B cell (primary cell): ENCODE measurements around the gene BCAS4. TPM values are rescaled to one million over a fixed set of nuclear protein-coding genes. Genes with fewer than 3 reads are reported as not detected.

ENCODE experiments used
- ATAC-seq: fragments of 200-7000 bp; cut with Tn5 transposase; one replicate; pipeline ENCODE4 v1.10.0; 2021; ENCODE audit warnings: low read depth, mild to moderate bottlenecking, moderate number of reproducible peaks, moderate library complexity
- CTCF ChIA-PET: fragments of 350-600 bp; sonication (Branson Sonifier 250); formaldehyde crosslinking; loops from one replicate; lab custom pipeline; 2021; ENCODE audit warnings: antibody characterized with exemption, inconsistent platforms; lab: Charles Lee
- POLR2A ChIA-PET: fragments of 350-600 bp; sonication (Branson Sonifier 250); formaldehyde crosslinking; loops from one replicate; lab custom pipeline; 2021; ENCODE audit warnings: antibody characterized with exemption; lab: Charles Lee
- DNase-seq: peaks from one replicate; pipeline ENCODE4 v3.0.0; 2013
- H2AFZ ChIP-seq: 2 replicates; pipeline ENCODE4 v1.6.1; 2012; ENCODE audit warnings: mild to moderate bottlenecking, low read depth, low read length; ENCODE audit not compliant: insufficient read depth, poor library complexity, severe bottlenecking
- H3K27ac ChIP-seq, 2 donors: 1 replicate in 1 of 2; 2 replicates in 1 of 2; pipeline ENCODE4 v1.5.1; 2012 to 2013; ENCODE audit warnings: low read length in 2 of 2, mild to moderate bottlenecking in 2 of 2, moderate library complexity in 1 of 2
- H3K27me3 ChIP-seq, 4 experiments: fragments of 200-600 bp in 1 of 4; sonication (generic) in 1 of 4; replicated peaks in 1 of 4; 1 replicate in 2 of 4; 2 replicates in 2 of 4; pipeline versions ENCODE4 v1.6.1 to v1.7.0; 2013 to 2016; ENCODE audit warnings: low read length in 3 of 4, mild to moderate bottlenecking in 2 of 4, mixed read lengths in 1 of 4, moderate library complexity in 1 of 4; ENCODE audit not compliant: insufficient read depth in 4 of 4, control insufficient read depth in 3 of 4; ENCODE audit errors: control extremely low read depth in 1 of 4
- H3K36me3 ChIP-seq, 2 experiments: replicated peaks in 1 of 2; 1 replicate in 1 of 2; 2 replicates in 1 of 2; pipeline versions ENCODE4 v1.6.1 to v1.7.1; 2013; ENCODE audit warnings: low read length in 1 of 2; ENCODE audit not compliant: insufficient read depth in 2 of 2, control insufficient read depth in 1 of 2; ENCODE audit errors: control extremely low read depth in 1 of 2, extremely low read depth in 1 of 2
- H3K4me1 ChIP-seq, 2 donors: fragments of 200-600 bp in 1 of 2; sonication (generic) in 1 of 2; 1 replicate in 1 of 2; 2 replicates in 1 of 2; pipeline versions ENCODE4 v1.5.1 to v1.6.1; 2013 to 2017; ENCODE audit warnings: low read length in 2 of 2; ENCODE audit not compliant: control insufficient read depth in 2 of 2, insufficient read depth in 2 of 2
- H3K4me2 ChIP-seq: replicated peaks from 2 replicates; pipeline ENCODE3; 2012; ENCODE audit warnings: mild to moderate bottlenecking, low read depth, low read length; ENCODE audit not compliant: poor library complexity, severe bottlenecking
- H3K4me3 ChIP-seq, 5 experiments: fragments of 200-600 bp in 1 of 5; sonication (generic) in 1 of 5; 1 replicate in 3 of 5; 2 replicates in 2 of 5; pipeline versions ENCODE4 v1.5.1 to v1.7.0; 2011 to 2016; ENCODE audit warnings: low read length in 4 of 5, mild to moderate bottlenecking in 4 of 5, low read depth in 2 of 5, control low read depth in 1 of 5, moderate library complexity in 1 of 5; ENCODE audit not compliant: insufficient read depth in 1 of 5; ENCODE audit errors: control extremely low read depth in 1 of 5, extremely low read depth in 1 of 5
- H3K79me2 ChIP-seq: fragments of 200-600 bp; sonication (generic); one replicate; pipeline ENCODE4 v1.6.0; 2016; ENCODE audit warnings: low read length; ENCODE audit not compliant: control insufficient read depth, insufficient read depth
- H3K9ac ChIP-seq: fragments of 200-600 bp; sonication (generic); 2 replicates; pipeline ENCODE4 v1.6.1; 2017; ENCODE audit warnings: mild to moderate bottlenecking, low read length, moderate library complexity
- H3K9me3 ChIP-seq, 3 donors: one replicate each; pipeline versions ENCODE4 v1.6.1 to v1.7.1; 2013; ENCODE audit warnings: low read length in 2 of 3; ENCODE audit not compliant: control insufficient read depth in 2 of 3, insufficient read depth in 1 of 3; ENCODE audit errors: control extremely low read depth in 1 of 3
- H4K20me1 ChIP-seq: 2 replicates; pipeline ENCODE4 v1.6.0; 2012; ENCODE audit warnings: mild to moderate bottlenecking, low read length; ENCODE audit not compliant: insufficient read depth, control insufficient read depth, poor library complexity, severe bottlenecking
- H3K27ac Mint-ChIP-seq: one replicate; pipeline ENCODE4 v1.8.0; 2021; ENCODE audit warnings: mixed read lengths
- H3K27me3 Mint-ChIP-seq: one replicate; pipeline ENCODE4 v1.8.0; 2021; ENCODE audit warnings: mixed read lengths
- H3K4me1 Mint-ChIP-seq: one replicate; pipeline ENCODE4 v1.8.0; 2021; ENCODE audit warnings: mixed read lengths
- H3K4me3 Mint-ChIP-seq: one replicate; pipeline ENCODE4 v1.8.0; 2021; ENCODE audit warnings: mixed read lengths
- H3K9me3 Mint-ChIP-seq: one replicate; pipeline ENCODE4 v1.8.0; 2022; ENCODE audit warnings: mixed read lengths; ENCODE audit not compliant: insufficient read depth
- CTCF ChIP-seq: fragments of 200-600 bp; IDR thresholded peaks from one replicate; pipeline ENCODE4 v1.8.0; 2022; ENCODE audit warnings: antibody characterized with exemption, mild to moderate bottlenecking
- EZH2 ChIP-seq: IDR thresholded peaks from 2 replicates; pipeline ENCODE4 v1.6.1; 2012; ENCODE audit warnings: borderline replicate concordance, low read depth, mild to moderate bottlenecking, moderate library complexity, low read length; ENCODE audit not compliant: insufficient read depth, poor library complexity, severe bottlenecking
- WGBS: methylation state at CpG from one replicate; pipeline ENCODE4 v1.1.5; 2013; ENCODE audit warnings: missing lambda C conversion rate; ENCODE audit not compliant: insufficient coverage; 5-methylcytosine and 5-hydroxymethylcytosine counted together
- intact Hi-C: fragments of 100-400 bp; cut with micrococcal nuclease; formaldehyde crosslinking; loops from one replicate; pipeline ENCODE4 v1.10.0; 2022
- polyA plus RNA-seq: library from polyadenylated mRNA; depleted of rRNA; stranded (reverse); fragments of >200 nt; gene quantifications from 2 replicates; pipeline ENCODE4 v1.2.3, GENCODE V29; 2012
- total RNA-seq, 2 donors: library from RNA; stranded (reverse); fragments of 120-200 nt in 1 of 2; gene quantifications; 1 replicate in 1 of 2; 2 replicates in 1 of 2; pipeline versions ENCODE4 v1.2.3 to v1.2.4, GENCODE V29; 2013 to 2022

The BCAS4 gene
- total and polyA plus RNA-seq, 2 donors (not counting 1 experiment from before 2014, with no cell fraction given): 44.8 to 88.2 TPM

DNA sequence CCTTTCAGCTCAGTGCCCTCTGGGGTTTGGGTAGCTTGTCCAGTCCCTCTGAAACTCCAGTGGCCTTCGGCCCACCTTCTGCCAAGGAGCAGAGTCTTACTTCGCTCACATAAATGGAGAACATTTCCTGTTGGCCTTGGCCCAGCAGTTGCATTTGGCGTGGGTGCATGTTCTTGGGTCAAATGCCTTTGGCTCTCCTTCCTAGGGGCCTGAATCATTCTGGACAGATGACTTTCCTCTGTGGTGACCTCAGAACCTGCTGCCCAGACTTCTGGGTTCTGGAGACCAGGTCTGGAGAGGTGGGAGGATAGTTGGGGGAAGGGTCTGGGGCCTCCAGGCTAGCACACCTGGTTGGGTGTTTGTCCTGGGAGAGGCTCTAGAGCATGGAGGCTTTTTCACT, 29.3 kb downstream of the BCAS4 start:
- no peaks in the 10 kb centered on the region for H3K27me3 Mint-ChIP-seq
- H3K36me3 ChIP-seq: peaks cover 7 to 55% of the 10 kb centered on the region in 2 experiments
- POLR2A ChIA-PET: interaction anchor here (0.6 kb wide), 1 partner anchor 48 kb away, joined by 7 read pairs; no protein-coding TSS in a partner anchor
- 95% methylated on average over 3 of the region's 3 CpGs for WGBS
- no peak overlapping the region for H3K9ac ChIP-seq
- H3K4me3 Mint-ChIP-seq: no peak overlapping the region
- CTCF ChIA-PET: interaction anchor here (17.8 kb wide), 1 partner anchor 29 kb away, joined by 340 read pairs; the partner anchor contains the start of gene BCAS4
- H3K27ac Mint-ChIP-seq: peak overlapping the region; percentile 50
- no peaks in the 10 kb centered on the region for H3K9me3 ChIP-seq
- TF ChIP-seq EZH2: no peak
- TF ChIP-seq CTCF: no peak
- peaks cover 81% of the 10 kb centered on the region for H3K79me2 ChIP-seq
- no peak overlapping the region for H3K4me3 ChIP-seq
- no peak overlapping the region for H2AFZ ChIP-seq
- ATAC-seq (no peak), DNase-seq (no peak)
- no peak overlapping the region for H3K27ac ChIP-seq
- intact Hi-C loops: no loop called here
- no peak overlapping the region for H3K4me2 ChIP-seq
- H3K4me1 Mint-ChIP-seq: peaks cover 52% of the 10 kb centered on the region
- peaks cover 34% of the 10 kb centered on the region for H4K20me1 ChIP-seq
- peaks cover 38% of the 10 kb centered on the region in 2 donors for H3K4me1 ChIP-seq
- H3K9me3 Mint-ChIP-seq: no peaks in the 10 kb centered on the region
- no peaks in the 10 kb centered on the region for H3K27me3 ChIP-seq

- TF ChIP-seq CTCF (no peak), EZH2 (no peak)
- Histone ChIP-seq H3K9ac (no peak overlapping the region), H3K36me3 (peaks cover 9 to 53% of the 10 kb centered on the region in 2 experiments), H3K4me1 (peaks cover 18 to 19% of the 10 kb centered on the region in 2 donors), H3K4me3 (no peak overlapping the region), H4K20me1 (peaks cover 36% of the 10 kb centered on the region), H3K27me3 (no peaks in the 10 kb centered on the region), H2AFZ (no peak overlapping the region), H3K4me2 (no peak overlapping the region), H3K27ac (no peak overlapping the region), H3K9me3 (no peaks in the 10 kb centered on the region), H3K79me2 (peaks cover 86% of the 10 kb centered on the region)
- Mint-ChIP-seq H3K4me1 (peaks cover 32% of the 10 kb centered on the region), H3K27ac (peak overlapping the region; percentile 27), H3K9me3 (no peaks in the 10 kb centered on the region), H3K27me3 (no peaks in the 10 kb centered on the region), H3K4me3 (no peak overlapping the region)
- CTCF ChIA-PET: interaction anchor here (0.8 to 17.8 kb wide), 2 partner anchors 8 to 31 kb away, joined by 3 to 340 read pairs; partner anchors contain the start of gene BCAS4
- DNase-seq (no peak), ATAC-seq (no peak)
- 100% methylated on average over 1 of the region's 2 CpGs for WGBS
- POLR2A ChIA-PET: no interaction called here
- intact Hi-C loops: no loop called here
Measured at GRCh38 chr20:50826121-50826520, 31.3 kb downstream of the BCAS4 start.
